Transverse colon (tissue), 4 donors: ENCODE data around the gene C1QA.

ENCODE experiments used
- POLR2AphosphoS5 ChIP-seq, 3 donors: sonication (generic); formaldehyde crosslinking; IDR thresholded peaks; one replicate each; pipeline ENCODE4 v1.6.1; 2016; ENCODE audit warnings: antibody characterized with exemption in 3 of 3
- TF ChIP-seq, protein P1 (sequence below), 5 experiments: fragments of 200-600 bp in 3 of 5; fragments of 450-650 bp in 2 of 5; sonication (generic) in 3 of 5; IDR thresholded peaks; 1 replicate in 2 of 5; 2 replicates in 3 of 5; pipeline ENCODE4 v1.5.1; 2016 to 2017; ENCODE audit warnings: antibody characterized with exemption in 5 of 5, inconsistent platforms in 3 of 5, mild to moderate bottlenecking in 2 of 5, moderate library complexity in 1 of 5

DNA sequence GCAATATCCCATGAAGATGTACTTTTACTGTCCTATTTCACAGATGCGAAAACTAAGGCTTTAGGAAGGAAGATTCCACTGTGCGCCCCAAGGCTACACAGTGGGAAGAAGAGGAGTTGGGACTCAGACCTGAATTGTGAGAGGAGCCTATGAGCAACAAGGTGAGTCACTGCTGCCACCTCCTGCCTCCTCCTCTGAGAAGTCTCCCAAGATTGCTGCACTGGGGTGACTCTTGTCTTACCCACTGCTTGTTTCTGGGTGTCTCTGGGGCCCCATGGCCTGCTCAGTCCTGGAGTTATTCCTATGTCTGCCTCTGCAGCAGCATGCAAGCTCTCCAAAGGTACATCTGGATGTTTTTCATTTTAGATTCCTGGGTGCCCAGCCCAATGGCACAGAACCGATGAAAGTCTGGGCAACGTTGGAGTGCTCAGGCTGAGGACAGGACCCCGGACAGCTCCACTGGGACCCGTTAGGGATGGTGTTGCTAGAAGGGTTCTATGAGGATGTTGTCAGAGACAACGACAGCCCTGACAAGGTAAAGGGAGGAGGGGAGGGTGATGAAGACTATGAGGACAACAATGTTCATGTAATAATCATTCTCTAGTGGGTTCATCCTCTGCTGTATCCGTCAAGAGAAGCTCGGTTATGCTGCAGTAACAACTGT, 11.0 kb upstream of the C1QA start:
- TF ChIP-seq, protein P1, sequence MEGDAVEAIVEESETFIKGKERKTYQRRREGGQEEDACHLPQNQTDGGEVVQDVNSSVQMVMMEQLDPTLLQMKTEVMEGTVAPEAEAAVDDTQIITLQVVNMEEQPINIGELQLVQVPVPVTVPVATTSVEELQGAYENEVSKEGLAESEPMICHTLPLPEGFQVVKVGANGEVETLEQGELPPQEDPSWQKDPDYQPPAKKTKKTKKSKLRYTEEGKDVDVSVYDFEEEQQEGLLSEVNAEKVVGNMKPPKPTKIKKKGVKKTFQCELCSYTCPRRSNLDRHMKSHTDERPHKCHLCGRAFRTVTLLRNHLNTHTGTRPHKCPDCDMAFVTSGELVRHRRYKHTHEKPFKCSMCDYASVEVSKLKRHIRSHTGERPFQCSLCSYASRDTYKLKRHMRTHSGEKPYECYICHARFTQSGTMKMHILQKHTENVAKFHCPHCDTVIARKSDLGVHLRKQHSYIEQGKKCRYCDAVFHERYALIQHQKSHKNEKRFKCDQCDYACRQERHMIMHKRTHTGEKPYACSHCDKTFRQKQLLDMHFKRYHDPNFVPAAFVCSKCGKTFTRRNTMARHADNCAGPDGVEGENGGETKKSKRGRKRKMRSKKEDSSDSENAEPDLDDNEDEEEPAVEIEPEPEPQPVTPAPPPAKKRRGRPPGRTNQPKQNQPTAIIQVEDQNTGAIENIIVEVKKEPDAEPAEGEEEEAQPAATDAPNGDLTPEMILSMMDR (IDR thresholded peaks at IDR 0.05): no peak
- no peak for TF ChIP-seq POLR2AphosphoS5 (IDR thresholded peaks at IDR 0.05)
